WTC11 (cell line): ENCODE data around the gene BRMS1.

Source experiments
- MXD4 ChIP-seq: fragments of 250-450 bp; sonication (Bioruptor Pico); IDR thresholded peaks from 2 replicates; pipeline ENCODE4 v1.8.0; 2021; ENCODE audit warnings: mild to moderate bottlenecking, moderate library complexity, borderline replicate concordance
- USF1 ChIP-seq: sonication (generic); formaldehyde crosslinking; IDR thresholded peaks from 2 replicates; pipeline ENCODE4 v1.8.0; 2022; ENCODE audit warnings: mild to moderate bottlenecking, missing genetic modification reagents

- no peak for TF ChIP-seq MXD4 (CRISPR knock-in tag)
- no peak for TF ChIP-seq USF1
Measured at GRCh38 chr11:66322732-66323427, 22.0 kb downstream of the BRMS1 start.
